HepG2 (cell line): ENCODE results near the gene IGFLR1. TPM values are rescaled to one million over a fixed set of nuclear protein-coding genes. Genes with fewer than 3 reads are reported as not detected.
A peak's percentile ranks its signal among the peaks of the same experiment; 100 is the strongest.

ENCODE experiments used
- GABPA ChIP-seq, 2 experiments: IDR thresholded peaks; 2 replicates each; pipeline ENCODE4 v1.6.1; 2011 to 2016; ENCODE audit warnings: low read depth in 2 of 2, low read length in 1 of 2, missing biosample characterization in 1 of 2, missing genetic modification characterization in 1 of 2
- KAT8 ChIP-seq: IDR thresholded peaks from 2 replicates; pipeline ENCODE4 v1.6.1; 2016; ENCODE audit warnings: missing genetic modification reagents, missing compliant biosample characterization
- NCOA2 ChIP-seq: sonication (generic); formaldehyde crosslinking; IDR thresholded peaks from 2 replicates; pipeline ENCODE4 v1.8.0; 2022; ENCODE audit warnings: inconsistent platforms
- NCOR1 ChIP-seq: fragments of 200-600 bp; sonication (generic); IDR thresholded peaks from 2 replicates; pipeline ENCODE4 v1.7.0; 2017; ENCODE audit warnings: antibody characterized with exemption, low read length, borderline replicate concordance
- PHF20 ChIP-seq: sonication (generic); formaldehyde crosslinking; IDR thresholded peaks from 2 replicates; pipeline ENCODE4 v1.5.0; 2020; ENCODE audit warnings: mild to moderate bottlenecking, missing genetic modification reagents
- ZEB1 ChIP-seq: IDR thresholded peaks from 2 replicates; pipeline ENCODE4 v1.6.1; 2012; ENCODE audit warnings: mild to moderate bottlenecking, low read depth, inconsistent platforms; ENCODE audit not compliant: insufficient replicate concordance
- ZNF563 ChIP-seq: sonication (generic); formaldehyde crosslinking; IDR thresholded peaks from 2 replicates; pipeline ENCODE4 v1.8.0; 2022; ENCODE audit warnings: mild to moderate bottlenecking, moderate library complexity, missing genetic modification reagents
- polyA plus RNA-seq, 8 experiments: library from polyadenylated mRNA; depleted of rRNA in 3 of 8; stranded (reverse) in 7 of 8; unstranded in 1 of 8; fragments of >200 nt; fragmentation: Illumina TruSeq in 4 of 8; extraction: Trizol in 4 of 8; gene quantifications; 2 replicates each; pipeline versions ENCODE4 v1.2.1 to v1.2.3, GENCODE V29; 2011 to 2016; ENCODE audit warnings: low read depth in 4 of 8, missing spikeins in 1 of 8, mixed read lengths in 1 of 8; ENCODE audit not compliant: insufficient read depth in 1 of 8
- total RNA-seq, 5 experiments: library from RNA; depleted of rRNA; stranded (reverse); fragments of >200 nt; fragmentation: Illumina TruSeq; extraction: Trizol; gene quantifications; 2 replicates each; pipeline ENCODE4 v1.2.3, GENCODE V29; 2016; ENCODE audit warnings: low read depth in 1 of 5
- TF ChIP-seq, protein P1 (sequence below): sonication (generic); formaldehyde crosslinking; IDR thresholded peaks from 2 replicates; pipeline ENCODE4 v1.4.0; 2020; ENCODE audit warnings: missing genetic modification reagents, borderline replicate concordance
- TF ChIP-seq, protein P2 (sequence below): sonication (generic); formaldehyde crosslinking; IDR thresholded peaks from 2 replicates; pipeline ENCODE4 v1.8.0; 2022; ENCODE audit warnings: missing genetic modification reagents, mild to moderate bottlenecking, moderate library complexity, borderline replicate concordance
- TF ChIP-seq, protein P3 (sequence below), 2 experiments: sonication (generic) in 1 of 2; formaldehyde crosslinking in 1 of 2; IDR thresholded peaks; 2 replicates each; pipeline versions ENCODE4 v1.5.1 to v1.6.1; 2011 to 2020; ENCODE audit warnings: borderline replicate concordance in 1 of 2, low read depth in 1 of 2, low read length in 1 of 2, mild to moderate bottlenecking in 1 of 2, missing genetic modification reagents in 1 of 2, moderate library complexity in 1 of 2
- TF ChIP-seq, protein P4 (sequence below): sonication (generic); formaldehyde crosslinking; IDR thresholded peaks from 2 replicates; pipeline ENCODE4 v1.5.0; 2020; ENCODE audit warnings: missing genetic modification reagents
- TF ChIP-seq, protein P5 (sequence below): sonication (generic); formaldehyde crosslinking; IDR thresholded peaks from 2 replicates; pipeline ENCODE4 v1.4.0; 2020; ENCODE audit warnings: missing genetic modification reagents
- TF ChIP-seq, protein P6 (sequence below): sonication (generic); formaldehyde crosslinking; IDR thresholded peaks from 2 replicates; pipeline ENCODE4 v1.8.0; 2022; ENCODE audit warnings: mild to moderate bottlenecking, missing genetic modification reagents, moderate library complexity

The IGFLR1 gene
- total and polyA plus RNA-seq, 2 of the 13 experiments (the other 11 are each of a cell fraction or from before 2014, with no cell fraction given): 5.4 to 8.9 TPM

DNA sequence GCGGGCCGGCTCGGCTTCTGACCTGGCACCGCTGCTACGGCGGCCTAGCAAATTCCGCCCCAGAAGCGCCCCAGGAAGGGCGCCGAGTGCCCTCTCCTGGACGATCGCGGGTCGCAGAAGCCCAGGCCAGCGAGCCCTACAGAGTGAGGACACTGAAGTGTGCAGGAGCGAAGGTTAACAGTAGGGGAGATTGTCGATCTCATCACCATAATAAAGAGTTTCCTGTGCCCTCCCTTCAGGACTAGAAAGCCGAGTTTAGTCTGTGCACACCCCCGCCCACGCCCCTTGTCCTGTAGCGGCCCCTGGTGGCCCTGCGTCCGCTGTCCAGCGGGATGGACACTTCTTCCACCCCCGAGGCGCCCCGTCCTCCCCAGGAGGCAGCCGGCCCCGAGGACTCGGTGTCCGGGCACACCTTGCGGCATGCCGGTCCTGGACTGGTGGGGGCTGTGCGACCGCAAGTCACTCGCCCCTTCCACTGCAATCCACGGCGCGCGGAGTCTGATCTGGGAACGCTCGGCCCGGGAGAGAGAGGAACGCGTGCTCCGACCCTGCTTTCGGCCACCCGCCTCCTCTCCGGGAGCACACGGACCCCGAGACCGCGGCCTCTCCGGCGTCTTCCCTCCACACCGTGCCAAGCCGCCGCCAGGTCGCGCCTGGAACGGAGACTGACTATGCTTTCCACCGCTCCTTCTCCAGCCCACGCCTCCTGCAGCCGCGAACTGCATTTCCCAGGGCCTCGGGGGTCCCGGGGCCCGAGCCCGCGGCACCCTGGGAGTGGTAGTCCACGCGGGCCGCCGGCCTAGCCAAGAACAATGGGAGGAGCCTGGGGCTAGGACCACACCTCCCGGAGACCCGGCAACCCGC lies 25.2 kb downstream of the IGFLR1 start (continued):
- TF ChIP-seq, protein P1, sequence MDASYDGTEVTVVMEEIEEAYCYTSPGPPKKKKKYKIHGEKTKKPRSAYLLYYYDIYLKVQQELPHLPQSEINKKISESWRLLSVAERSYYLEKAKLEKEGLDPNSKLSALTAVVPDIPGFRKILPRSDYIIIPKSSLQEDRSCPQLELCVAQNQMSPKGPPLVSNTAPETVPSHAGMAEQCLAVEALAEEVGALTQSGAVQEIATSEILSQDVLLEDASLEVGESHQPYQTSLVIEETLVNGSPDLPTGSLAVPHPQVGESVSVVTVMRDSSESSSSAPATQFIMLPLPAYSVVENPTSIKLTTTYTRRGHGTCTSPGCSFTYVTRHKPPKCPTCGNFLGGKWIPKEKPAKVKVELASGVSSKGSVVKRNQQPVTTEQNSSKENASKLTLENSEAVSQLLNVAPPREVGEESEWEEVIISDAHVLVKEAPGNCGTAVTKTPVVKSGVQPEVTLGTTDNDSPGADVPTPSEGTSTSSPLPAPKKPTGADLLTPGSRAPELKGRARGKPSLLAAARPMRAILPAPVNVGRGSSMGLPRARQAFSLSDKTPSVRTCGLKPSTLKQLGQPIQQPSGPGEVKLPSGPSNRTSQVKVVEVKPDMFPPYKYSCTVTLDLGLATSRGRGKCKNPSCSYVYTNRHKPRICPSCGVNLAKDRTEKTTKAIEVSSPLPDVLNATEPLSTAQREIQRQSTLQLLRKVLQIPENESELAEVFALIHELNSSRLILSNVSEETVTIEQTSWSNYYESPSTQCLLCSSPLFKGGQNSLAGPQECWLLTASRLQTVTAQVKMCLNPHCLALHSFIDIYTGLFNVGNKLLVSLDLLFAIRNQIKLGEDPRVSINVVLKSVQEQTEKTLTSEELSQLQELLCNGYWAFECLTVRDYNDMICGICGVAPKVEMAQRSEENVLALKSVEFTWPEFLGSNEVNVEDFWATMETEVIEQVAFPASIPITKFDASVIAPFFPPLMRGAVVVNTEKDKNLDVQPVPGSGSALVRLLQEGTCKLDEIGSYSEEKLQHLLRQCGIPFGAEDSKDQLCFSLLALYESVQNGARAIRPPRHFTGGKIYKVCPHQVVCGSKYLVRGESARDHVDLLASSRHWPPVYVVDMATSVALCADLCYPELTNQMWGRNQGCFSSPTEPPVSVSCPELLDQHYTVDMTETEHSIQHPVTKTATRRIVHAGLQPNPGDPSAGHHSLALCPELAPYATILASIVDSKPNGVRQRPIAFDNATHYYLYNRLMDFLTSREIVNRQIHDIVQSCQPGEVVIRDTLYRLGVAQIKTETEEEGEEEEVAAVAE (CRISPR knock-in tag): no peak
- TF ChIP-seq PHF20 (CRISPR knock-in tag) (peak; percentile 54), GABPA (IDR thresholded peaks at IDR 0.05; ENCODE audit: low read depth, low read length) (peak; percentile 61; the same call in 1 of the 2 replicates), GABPA (CRISPR knock-in tag; IDR thresholded peaks at IDR 0.05; ENCODE audit: low read depth) (peak; percentile 88), NCOA2 (CRISPR knock-in tag) (0 out of 2 replicates have a peak, but pooled peaks have one; percentile 3), ZEB1 (peak; percentile 15), KAT8 (CRISPR knock-in tag) (peak; percentile 80), ZNF563 (CRISPR knock-in tag) (0 out of 2 replicates have a peak, but pooled peaks have one; percentile 83), NCOR1 (no peak)
- TF ChIP-seq, protein P2, sequence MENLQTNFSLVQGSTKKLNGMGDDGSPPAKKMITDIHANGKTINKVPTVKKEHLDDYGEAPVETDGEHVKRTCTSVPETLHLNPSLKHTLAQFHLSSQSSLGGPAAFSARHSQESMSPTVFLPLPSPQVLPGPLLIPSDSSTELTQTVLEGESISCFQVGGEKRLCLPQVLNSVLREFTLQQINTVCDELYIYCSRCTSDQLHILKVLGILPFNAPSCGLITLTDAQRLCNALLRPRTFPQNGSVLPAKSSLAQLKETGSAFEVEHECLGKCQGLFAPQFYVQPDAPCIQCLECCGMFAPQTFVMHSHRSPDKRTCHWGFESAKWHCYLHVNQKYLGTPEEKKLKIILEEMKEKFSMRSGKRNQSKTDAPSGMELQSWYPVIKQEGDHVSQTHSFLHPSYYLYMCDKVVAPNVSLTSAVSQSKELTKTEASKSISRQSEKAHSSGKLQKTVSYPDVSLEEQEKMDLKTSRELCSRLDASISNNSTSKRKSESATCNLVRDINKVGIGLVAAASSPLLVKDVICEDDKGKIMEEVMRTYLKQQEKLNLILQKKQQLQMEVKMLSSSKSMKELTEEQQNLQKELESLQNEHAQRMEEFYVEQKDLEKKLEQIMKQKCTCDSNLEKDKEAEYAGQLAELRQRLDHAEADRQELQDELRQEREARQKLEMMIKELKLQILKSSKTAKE (CRISPR knock-in tag): no peak
- TF ChIP-seq, protein P3, sequence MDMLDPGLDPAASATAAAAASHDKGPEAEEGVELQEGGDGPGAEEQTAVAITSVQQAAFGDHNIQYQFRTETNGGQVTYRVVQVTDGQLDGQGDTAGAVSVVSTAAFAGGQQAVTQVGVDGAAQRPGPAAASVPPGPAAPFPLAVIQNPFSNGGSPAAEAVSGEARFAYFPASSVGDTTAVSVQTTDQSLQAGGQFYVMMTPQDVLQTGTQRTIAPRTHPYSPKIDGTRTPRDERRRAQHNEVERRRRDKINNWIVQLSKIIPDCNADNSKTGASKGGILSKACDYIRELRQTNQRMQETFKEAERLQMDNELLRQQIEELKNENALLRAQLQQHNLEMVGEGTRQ (IDR thresholded peaks at IDR 0.05; ENCODE audit: low read depth, low read length): no peak
- TF ChIP-seq, protein P3 (CRISPR knock-in tag; IDR thresholded peaks at IDR 0.05; ENCODE audit: borderline replicate concordance): 0 out of 2 replicates have a peak, but pooled peaks have one; percentile 35
- TF ChIP-seq, protein P4, sequence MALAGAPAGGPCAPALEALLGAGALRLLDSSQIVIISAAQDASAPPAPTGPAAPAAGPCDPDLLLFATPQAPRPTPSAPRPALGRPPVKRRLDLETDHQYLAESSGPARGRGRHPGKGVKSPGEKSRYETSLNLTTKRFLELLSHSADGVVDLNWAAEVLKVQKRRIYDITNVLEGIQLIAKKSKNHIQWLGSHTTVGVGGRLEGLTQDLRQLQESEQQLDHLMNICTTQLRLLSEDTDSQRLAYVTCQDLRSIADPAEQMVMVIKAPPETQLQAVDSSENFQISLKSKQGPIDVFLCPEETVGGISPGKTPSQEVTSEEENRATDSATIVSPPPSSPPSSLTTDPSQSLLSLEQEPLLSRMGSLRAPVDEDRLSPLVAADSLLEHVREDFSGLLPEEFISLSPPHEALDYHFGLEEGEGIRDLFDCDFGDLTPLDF (CRISPR knock-in tag): peak; percentile 66; the same call in 1 of the 2 replicates
- TF ChIP-seq, protein P5, sequence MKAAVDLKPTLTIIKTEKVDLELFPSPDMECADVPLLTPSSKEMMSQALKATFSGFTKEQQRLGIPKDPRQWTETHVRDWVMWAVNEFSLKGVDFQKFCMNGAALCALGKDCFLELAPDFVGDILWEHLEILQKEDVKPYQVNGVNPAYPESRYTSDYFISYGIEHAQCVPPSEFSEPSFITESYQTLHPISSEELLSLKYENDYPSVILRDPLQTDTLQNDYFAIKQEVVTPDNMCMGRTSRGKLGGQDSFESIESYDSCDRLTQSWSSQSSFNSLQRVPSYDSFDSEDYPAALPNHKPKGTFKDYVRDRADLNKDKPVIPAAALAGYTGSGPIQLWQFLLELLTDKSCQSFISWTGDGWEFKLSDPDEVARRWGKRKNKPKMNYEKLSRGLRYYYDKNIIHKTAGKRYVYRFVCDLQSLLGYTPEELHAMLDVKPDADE (CRISPR knock-in tag): 0 out of 2 replicates have a peak, but pooled peaks have one; percentile 35
- TF ChIP-seq, protein P6, sequence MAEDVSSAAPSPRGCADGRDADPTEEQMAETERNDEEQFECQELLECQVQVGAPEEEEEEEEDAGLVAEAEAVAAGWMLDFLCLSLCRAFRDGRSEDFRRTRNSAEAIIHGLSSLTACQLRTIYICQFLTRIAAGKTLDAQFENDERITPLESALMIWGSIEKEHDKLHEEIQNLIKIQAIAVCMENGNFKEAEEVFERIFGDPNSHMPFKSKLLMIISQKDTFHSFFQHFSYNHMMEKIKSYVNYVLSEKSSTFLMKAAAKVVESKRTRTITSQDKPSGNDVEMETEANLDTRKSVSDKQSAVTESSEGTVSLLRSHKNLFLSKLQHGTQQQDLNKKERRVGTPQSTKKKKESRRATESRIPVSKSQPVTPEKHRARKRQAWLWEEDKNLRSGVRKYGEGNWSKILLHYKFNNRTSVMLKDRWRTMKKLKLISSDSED (CRISPR knock-in tag): no peak
